Skeletal muscle satellite cell (primary cell): ENCODE data around the gene GPC6.

Source experiments
- H3K27me3 ChIP-seq: 2 replicates; pipeline ENCODE4 v1.7.0; 2013; ENCODE audit warnings: low read length; ENCODE audit not compliant: control insufficient read depth, insufficient read depth
- H3K36me3 ChIP-seq: 2 replicates; pipeline ENCODE4 v1.7.0; 2013; ENCODE audit warnings: mild to moderate bottlenecking, control low read depth, low read length; ENCODE audit not compliant: insufficient read depth
- H3K4me1 ChIP-seq: 2 replicates; pipeline ENCODE4 v1.7.0; 2013; ENCODE audit warnings: low read length; ENCODE audit not compliant: control insufficient read depth, insufficient read depth
- H3K4me2 ChIP-seq: 2 replicates; pipeline ENCODE4 v1.7.0; 2013; ENCODE audit warnings: mild to moderate bottlenecking, low read length
- H3K4me3 ChIP-seq: 2 replicates; pipeline ENCODE4 v1.7.0; 2013; ENCODE audit warnings: low read length
- H3K9ac ChIP-seq: 2 replicates; pipeline ENCODE4 v1.7.0; 2013; ENCODE audit warnings: mild to moderate bottlenecking, low read depth, low read length, moderate library complexity
- H3K9me3 ChIP-seq: replicated peaks from 2 replicates; pipeline ENCODE4 v1.7.0; 2013; ENCODE audit warnings: mild to moderate bottlenecking, control low read depth, low read length

GPC6 gene

GRCh38 chr13:94080527-94080926 lies 853.9 kb downstream of the GPC6 start:
- H3K4me2 ChIP-seq = no peak overlapping the region
- H3K4me1 ChIP-seq = peaks cover 15% of the 10 kb centered on the region
- no peaks in the 10 kb centered on the region for H3K27me3 ChIP-seq
- H3K4me3 ChIP-seq = no peak overlapping the region
- no peak overlapping the region for H3K9ac ChIP-seq
- H3K9me3 ChIP-seq = no peaks in the 10 kb centered on the region
- H3K36me3 ChIP-seq = no peaks in the 10 kb centered on the region

DNA sequence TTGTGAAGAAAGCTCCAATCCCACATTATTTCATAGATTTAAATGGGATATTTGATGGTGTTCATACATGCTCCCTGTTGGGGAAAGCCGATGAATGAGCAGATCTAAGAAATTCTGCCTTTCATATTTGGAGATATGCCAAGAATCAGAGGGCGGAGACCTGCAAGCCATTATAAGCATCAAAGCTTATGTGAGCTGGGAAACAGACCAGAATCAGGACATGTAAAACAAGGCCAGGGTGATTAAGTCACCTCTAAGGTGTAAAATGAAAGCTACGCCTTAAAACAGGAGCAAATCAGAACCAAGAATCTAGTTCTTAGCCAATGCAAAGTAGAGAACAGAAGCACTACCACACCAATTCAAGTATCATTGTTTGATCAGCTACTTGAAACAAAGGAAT lies 860.5 kb downstream of the GPC6 start:
- Histone ChIP-seq H3K27me3 (no peaks in the 10 kb centered on the region), H3K4me2 (no peak overlapping the region), H3K9me3 (no peaks in the 10 kb centered on the region), H3K9ac (no peak overlapping the region), H3K36me3 (no peaks in the 10 kb centered on the region), H3K4me1 (no peaks in the 10 kb centered on the region), H3K4me3 (no peak overlapping the region)

DNA sequence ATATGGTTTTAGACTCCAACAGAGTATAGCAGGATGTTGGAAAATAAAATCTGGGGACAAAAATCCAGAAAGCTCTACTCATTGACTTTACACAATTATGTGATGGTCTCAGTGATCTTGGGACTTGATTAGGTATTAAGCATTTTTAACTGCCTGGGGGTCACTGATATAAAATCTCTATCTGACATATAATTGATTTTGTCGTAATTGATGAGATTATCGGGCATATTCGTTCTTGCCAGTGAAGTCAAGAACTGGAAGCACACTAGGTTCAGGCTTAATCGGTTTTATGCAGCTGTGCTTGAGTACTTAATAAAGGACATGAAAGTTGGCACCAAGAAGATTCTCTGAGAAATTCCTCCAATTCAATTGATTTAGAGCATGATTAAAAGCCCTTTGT lies 862.1 kb downstream of the GPC6 start:
- H3K27me3 ChIP-seq = no peaks in the 10 kb centered on the region
- peaks cover 4% of the 10 kb centered on the region for H3K9me3 ChIP-seq
- no peaks in the 10 kb centered on the region for H3K4me1 ChIP-seq
- no peak overlapping the region for H3K4me2 ChIP-seq
- H3K9ac ChIP-seq = no peak overlapping the region
- no peak overlapping the region for H3K4me3 ChIP-seq
- H3K36me3 ChIP-seq = no peaks in the 10 kb centered on the region

- Histone ChIP-seq H3K4me2 (no peak overlapping the region), H3K9me3 (peaks cover 4% of the 10 kb centered on the region), H3K27me3 (no peaks in the 10 kb centered on the region), H3K36me3 (no peaks in the 10 kb centered on the region), H3K9ac (no peak overlapping the region), H3K4me1 (no peaks in the 10 kb centered on the region), H3K4me3 (no peak overlapping the region)
Observed at GRCh38 chr13:94090773-94091480, 864.3 kb downstream of the GPC6 start.

DNA sequence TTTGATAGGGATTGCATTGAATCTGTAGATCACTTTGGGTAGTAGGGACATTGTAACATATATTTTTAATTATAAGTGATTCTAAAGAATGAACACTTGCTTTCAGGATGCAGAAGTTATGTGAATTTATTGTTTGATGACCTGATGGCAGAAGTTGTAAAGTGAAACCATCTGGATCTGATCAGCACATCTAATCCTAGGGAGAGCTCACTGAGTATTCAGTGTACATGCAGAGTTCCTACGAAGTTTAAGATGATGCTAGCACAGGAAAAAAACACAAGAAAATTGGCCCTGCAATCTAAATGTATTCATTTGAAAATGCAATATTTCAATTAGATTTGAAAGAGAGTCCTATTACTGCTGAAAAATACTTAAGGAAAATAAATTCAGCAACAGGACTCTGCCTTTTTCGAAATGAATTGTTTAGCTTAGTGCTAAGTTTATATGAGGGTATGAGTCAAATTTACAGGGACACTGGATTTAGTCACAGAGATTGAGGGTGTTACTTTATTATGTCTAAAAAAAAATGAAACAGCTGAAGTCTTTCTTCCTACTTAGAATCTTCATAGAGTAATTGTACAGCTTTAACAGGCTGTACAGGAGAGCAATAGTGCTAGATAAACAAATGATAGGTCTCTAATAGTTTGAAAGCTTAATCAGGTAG lies 867.2 kb downstream of the GPC6 start:
- Histone ChIP-seq H3K4me1 (no peaks in the 10 kb centered on the region), H3K9me3 (peaks cover 4% of the 10 kb centered on the region), H3K27me3 (no peaks in the 10 kb centered on the region), H3K36me3 (no peaks in the 10 kb centered on the region), H3K4me2 (no peak overlapping the region), H3K4me3 (no peak overlapping the region), H3K9ac (no peak overlapping the region)

DNA sequence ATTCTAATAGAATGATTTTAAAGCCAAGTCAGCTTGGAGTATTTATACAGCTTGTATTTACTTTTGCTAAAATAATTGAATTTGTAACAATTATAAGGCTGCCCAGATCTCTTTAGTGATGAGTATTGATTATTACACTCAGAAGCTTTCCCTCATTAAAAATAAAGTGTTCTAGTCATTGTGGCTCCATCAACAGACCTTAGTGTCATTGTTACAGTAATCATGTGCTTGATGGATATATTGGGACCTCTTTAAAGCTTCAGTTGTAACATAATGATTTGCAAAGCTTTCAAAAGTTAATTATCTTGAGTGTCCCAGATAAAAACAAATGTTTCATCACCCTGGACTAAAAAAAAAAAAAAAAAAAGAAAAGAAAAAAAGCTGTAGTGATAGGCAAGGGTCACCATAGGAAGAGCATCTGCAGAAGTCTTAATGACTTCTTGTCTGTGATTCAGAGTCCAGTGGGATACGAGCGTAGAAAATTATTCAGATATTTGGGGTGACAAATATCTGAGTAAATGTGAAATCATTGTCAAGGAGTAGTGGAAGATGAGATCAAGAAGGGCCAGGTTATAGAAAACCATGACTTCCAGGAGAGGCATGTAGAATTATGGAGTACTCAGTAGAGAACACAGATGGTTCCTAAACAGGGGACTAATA lies 883.2 kb downstream of the GPC6 start:
- Histone ChIP-seq H3K9ac (no peak overlapping the region), H3K4me2 (no peak overlapping the region), H3K36me3 (no peaks in the 10 kb centered on the region), H3K4me3 (no peak overlapping the region), H3K27me3 (no peaks in the 10 kb centered on the region), H3K4me1 (peaks cover 25% of the 10 kb centered on the region), H3K9me3 (no peaks in the 10 kb centered on the region)

DNA sequence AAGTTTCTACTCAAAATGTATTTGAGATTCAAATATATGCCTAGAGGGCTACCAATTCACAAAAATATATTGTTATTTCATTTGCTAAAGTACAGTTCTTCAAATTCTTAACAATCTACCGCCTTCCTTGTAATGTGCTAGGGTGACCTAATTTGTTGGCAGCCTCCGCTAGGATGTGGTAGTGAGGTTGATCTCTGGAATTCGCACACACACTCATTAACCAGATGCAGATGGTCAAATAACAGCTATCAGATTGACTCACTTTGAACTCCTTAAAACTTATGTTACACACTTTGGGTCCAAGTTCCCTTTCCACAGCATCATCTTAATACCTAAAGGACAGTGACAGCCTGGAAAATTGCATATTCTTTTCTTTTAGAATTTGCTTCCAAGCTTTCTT lies 885.6 kb downstream of the GPC6 start:
- Histone ChIP-seq H3K9ac (no peak overlapping the region), H3K27me3 (no peaks in the 10 kb centered on the region), H3K4me3 (no peak overlapping the region), H3K36me3 (no peaks in the 10 kb centered on the region), H3K4me2 (no peak overlapping the region), H3K9me3 (no peaks in the 10 kb centered on the region), H3K4me1 (peaks cover 25% of the 10 kb centered on the region)

- Histone ChIP-seq H3K27me3 (no peaks in the 10 kb centered on the region), H3K36me3 (no peaks in the 10 kb centered on the region), H3K9ac (no peak overlapping the region), H3K4me1 (peaks cover 25% of the 10 kb centered on the region), H3K4me3 (no peak overlapping the region), H3K4me2 (no peak overlapping the region), H3K9me3 (no peaks in the 10 kb centered on the region)
Observed at GRCh38 chr13:94112731-94113130, 886.1 kb downstream of the GPC6 start.

GRCh38 chr13:94113245-94113644 lies 886.6 kb downstream of the GPC6 start:
- Histone ChIP-seq H3K4me3 (no peak overlapping the region), H3K36me3 (no peaks in the 10 kb centered on the region), H3K9ac (no peak overlapping the region), H3K4me2 (no peak overlapping the region), H3K9me3 (no peaks in the 10 kb centered on the region), H3K27me3 (no peaks in the 10 kb centered on the region), H3K4me1 (peaks cover 25% of the 10 kb centered on the region)

- peaks cover 25% of the 10 kb centered on the region for H3K4me1 ChIP-seq
- no peak overlapping the region for H3K4me2 ChIP-seq
- no peaks in the 10 kb centered on the region for H3K9me3 ChIP-seq
- no peaks in the 10 kb centered on the region for H3K36me3 ChIP-seq
- H3K4me3 ChIP-seq = no peak overlapping the region
- H3K9ac ChIP-seq = no peak overlapping the region
- no peaks in the 10 kb centered on the region for H3K27me3 ChIP-seq
Observed at GRCh38 chr13:94114166-94114565, 887.6 kb downstream of the GPC6 start.

GRCh38 chr13:94115054-94115453 lies 888.4 kb downstream of the GPC6 start:
- H3K9ac ChIP-seq = no peak overlapping the region
- no peaks in the 10 kb centered on the region for H3K27me3 ChIP-seq
- no peaks in the 10 kb centered on the region for H3K9me3 ChIP-seq
- no peak overlapping the region for H3K4me2 ChIP-seq
- no peaks in the 10 kb centered on the region for H3K36me3 ChIP-seq
- peaks cover 23% of the 10 kb centered on the region for H3K4me1 ChIP-seq
- no peak overlapping the region for H3K4me3 ChIP-seq
